GM12891 (cell line): ENCODE data around the gene VTI1A.
"Not testable (repeated sequence)": the region's sequence is repeated elsewhere in the genome, so short reads cannot be mapped to it uniquely, and the experiment has no call there.

ENCODE experiments used
- DNase-seq: peaks from one replicate; pipeline ENCODE4 v3.0.0; 2011; ENCODE audit warnings: low spot score; ENCODE audit not compliant: insufficient read length
- FAIRE-seq: peaks from 2 replicates; lab custom pipeline; 2011; peaks lifted over from hg19 to GRCh38; lab: Jason Lieb, UNC
- PAX5 ChIP-seq: IDR thresholded peaks from 2 replicates; pipeline ENCODE4 v1.6.1; 2011; ENCODE audit warnings: low read length, moderate library complexity, mild to moderate bottlenecking; ENCODE audit not compliant: insufficient read depth, severe bottlenecking
- POLR2A ChIP-seq: IDR thresholded peaks from 2 replicates; pipeline ENCODE4 v1.6.1; 2011; ENCODE audit warnings: low read depth, low read length, control low read depth
- POLR2AphosphoS5 ChIP-seq: IDR thresholded peaks from 2 replicates; pipeline ENCODE4 v1.6.1; 2011; ENCODE audit warnings: low read depth, low read length, control low read depth
- POU2F2 ChIP-seq: IDR thresholded peaks from 2 replicates; pipeline ENCODE4 v1.6.1; 2011; ENCODE audit warnings: low read depth, mild to moderate bottlenecking, control low read depth, low read length, moderate library complexity
- SPI1 ChIP-seq: IDR thresholded peaks from 2 replicates; pipeline ENCODE4 v1.6.1; 2011; ENCODE audit warnings: low read depth, low read length, control low read depth
- TAF1 ChIP-seq: IDR thresholded peaks from 2 replicates; pipeline ENCODE4 v1.6.1; 2011; ENCODE audit warnings: low read depth, low read length, control low read depth

VTI1A gene

DNA sequence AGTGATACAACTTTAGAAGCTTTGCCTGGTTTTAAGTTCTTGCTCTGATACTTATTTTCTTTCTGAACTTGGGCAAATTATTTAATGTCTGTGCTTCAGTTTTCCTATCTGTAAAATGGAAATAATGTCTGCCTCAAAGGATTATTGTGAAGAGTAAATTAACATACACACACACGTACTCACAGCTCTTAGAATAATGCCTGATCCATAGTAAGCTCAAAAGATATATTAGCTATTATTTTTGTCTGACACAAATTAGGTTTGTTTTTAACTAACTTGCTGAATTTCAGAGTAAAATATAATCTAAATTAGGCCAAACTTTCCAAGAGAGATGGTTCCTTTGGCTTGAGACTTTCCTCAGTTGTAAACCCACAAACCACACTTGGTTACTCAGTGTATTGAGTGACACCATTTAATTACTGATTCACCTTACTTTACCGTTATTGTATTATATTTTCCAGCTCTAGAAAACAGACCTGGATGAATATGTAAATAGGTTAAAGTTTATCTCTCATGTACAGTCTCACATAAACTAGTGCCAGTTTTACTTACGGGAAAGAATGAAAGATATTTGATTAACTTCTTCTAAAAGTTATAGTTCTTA lies 50.4 kb downstream of the VTI1A start:
- FAIRE-seq (no peak), DNase-seq (no peak)
- TF ChIP-seq PAX5 (no peak), SPI1 (no peak), POLR2A (no peak)

DNA sequence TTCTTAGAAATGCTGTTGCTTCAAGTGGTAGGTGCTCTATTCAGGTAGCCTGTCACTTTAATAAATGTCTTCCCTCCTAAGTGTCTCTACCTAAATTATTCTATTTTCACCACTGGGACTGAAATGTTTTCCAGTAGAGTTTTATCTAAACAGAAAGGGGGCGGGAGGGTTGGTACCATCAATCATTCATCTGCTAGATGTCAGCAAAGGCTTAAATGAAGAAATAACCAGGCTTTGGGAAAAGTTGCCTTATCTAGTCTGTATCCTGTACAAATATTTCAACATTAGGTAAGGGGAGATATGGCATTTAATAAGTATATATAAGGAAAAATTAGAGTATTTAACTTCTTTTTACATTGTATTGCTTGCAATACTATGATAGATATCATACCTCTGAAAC lies 51.8 kb downstream of the VTI1A start:
- DNase-seq = no peak
- TF ChIP-seq POU2F2 = no peak
- TF ChIP-seq PAX5 = no peak
- TF ChIP-seq POLR2AphosphoS5 = no peak
- no peak for TF ChIP-seq SPI1
- no peak for TF ChIP-seq TAF1
- TF ChIP-seq POLR2A = no peak
- FAIRE-seq = no peak

DNA sequence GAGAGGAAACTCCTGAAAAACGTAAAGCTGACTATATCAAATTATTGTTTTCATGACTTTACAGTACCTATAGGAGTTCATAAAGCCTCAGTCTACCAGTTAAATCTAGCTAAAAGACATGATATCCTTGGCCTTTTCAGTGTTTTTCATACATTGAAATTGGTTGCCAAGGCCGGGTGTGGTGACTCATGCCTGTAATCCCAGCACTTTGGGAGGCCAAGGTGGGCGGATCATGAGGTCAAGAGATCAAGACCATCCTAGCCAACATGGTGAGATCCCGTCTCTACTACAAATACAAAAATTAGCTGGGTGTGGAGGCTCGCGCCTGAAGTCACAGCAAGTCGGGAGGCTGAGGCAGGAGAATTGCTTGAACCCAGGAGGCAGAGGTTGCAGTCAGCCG lies 53.0 kb downstream of the VTI1A start:
- not testable (repeated sequence) for FAIRE-seq, DNase-seq

DNA sequence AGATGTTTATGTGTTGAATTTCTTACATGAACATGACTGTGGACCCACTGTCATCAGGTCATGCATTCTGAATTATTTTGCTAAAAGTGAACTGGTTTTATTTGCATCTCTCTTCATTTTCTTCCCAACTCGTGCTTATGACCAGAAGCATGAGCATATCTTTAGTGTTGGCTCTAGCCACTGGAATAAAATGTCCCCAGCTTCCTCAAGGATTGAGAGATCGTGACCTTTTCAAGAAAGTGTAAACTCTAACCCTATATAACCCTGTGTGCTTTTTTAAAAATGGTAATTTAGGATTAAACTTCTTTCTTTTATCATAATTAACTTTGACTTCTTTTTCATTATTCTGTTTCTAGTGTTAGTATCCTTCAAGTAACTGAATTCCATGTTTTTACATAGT lies 55.5 kb downstream of the VTI1A start:
- DNase-seq = no peak
- no peak for FAIRE-seq
- TF ChIP-seq TAF1 (no peak), PAX5 (no peak), POLR2AphosphoS5 (no peak), POU2F2 (no peak), POLR2A (no peak), SPI1 (no peak)

DNA sequence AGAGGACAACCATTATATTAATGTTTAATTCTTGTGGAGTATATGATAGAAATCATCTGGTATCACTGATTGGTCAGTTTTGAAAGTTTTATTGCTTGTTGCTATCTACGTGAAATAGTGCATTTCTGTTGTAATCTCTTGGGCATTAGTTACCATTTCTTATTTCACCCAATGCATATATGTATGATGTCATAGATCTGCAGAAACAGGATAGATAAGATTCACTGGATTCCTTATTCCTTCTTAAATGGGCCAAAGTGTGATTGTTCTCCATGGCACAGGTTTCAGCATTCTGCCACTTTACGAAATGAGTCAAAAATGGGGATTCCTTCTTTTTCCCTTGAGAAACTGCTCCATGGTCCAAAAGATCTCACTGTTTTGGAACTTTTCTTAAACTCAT lies 56.6 kb downstream of the VTI1A start:
- TF ChIP-seq PAX5 (no peak), POLR2AphosphoS5 (no peak), SPI1 (no peak), POLR2A (no peak), TAF1 (no peak), POU2F2 (no peak)
- FAIRE-seq (no peak), DNase-seq (no peak)

DNA sequence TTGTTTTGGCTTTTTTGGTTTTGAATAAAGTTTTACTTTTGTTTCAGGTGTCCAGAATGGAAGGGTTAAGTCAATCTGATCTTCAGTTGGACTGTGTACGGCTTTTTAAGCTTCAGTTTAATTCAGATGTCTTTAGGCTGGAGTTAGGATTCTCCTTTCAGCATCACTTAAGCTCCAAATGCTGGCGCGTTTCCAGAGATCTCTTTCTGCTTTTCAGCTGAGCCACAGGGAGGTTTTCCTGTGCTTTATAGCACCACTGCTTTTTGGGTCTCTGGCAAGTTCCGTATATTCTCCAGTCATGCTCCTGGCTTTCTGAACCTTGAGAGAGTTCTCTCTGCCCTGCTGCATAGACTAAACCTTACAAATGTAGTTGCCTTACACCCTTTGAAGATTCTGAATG lies 60.0 kb downstream of the VTI1A start:
- TF ChIP-seq POU2F2 = no peak
- no peak for TF ChIP-seq POLR2A
- no peak for TF ChIP-seq SPI1
- no peak for TF ChIP-seq POLR2AphosphoS5
- TF ChIP-seq PAX5 = no peak
- TF ChIP-seq TAF1 = no peak
- no peak for FAIRE-seq
- DNase-seq = no peak

DNA sequence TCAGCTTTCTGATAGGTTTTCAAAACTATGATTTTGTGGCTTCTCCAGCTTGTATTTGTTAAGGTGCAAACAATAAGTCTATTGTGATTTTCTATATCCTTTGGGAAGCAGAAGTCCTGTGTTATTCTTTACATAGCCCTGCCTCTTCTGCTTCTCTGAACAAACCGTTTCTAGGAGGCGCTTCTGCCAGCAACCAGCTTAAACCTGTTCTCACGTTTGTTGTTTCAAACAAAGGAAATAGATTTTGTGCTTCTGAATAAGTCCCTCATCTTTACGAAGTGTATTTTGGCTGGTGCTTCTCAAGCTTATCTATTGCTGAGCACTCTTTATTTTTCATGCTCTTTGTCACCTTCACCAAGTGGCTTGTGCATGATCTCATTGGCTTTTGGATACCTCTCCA lies 61.0 kb downstream of the VTI1A start:
- FAIRE-seq (no peak), DNase-seq (no peak)
- TF ChIP-seq PAX5 (no peak), TAF1 (no peak), POLR2A (no peak), POLR2AphosphoS5 (no peak), POU2F2 (no peak), SPI1 (no peak)

DNA sequence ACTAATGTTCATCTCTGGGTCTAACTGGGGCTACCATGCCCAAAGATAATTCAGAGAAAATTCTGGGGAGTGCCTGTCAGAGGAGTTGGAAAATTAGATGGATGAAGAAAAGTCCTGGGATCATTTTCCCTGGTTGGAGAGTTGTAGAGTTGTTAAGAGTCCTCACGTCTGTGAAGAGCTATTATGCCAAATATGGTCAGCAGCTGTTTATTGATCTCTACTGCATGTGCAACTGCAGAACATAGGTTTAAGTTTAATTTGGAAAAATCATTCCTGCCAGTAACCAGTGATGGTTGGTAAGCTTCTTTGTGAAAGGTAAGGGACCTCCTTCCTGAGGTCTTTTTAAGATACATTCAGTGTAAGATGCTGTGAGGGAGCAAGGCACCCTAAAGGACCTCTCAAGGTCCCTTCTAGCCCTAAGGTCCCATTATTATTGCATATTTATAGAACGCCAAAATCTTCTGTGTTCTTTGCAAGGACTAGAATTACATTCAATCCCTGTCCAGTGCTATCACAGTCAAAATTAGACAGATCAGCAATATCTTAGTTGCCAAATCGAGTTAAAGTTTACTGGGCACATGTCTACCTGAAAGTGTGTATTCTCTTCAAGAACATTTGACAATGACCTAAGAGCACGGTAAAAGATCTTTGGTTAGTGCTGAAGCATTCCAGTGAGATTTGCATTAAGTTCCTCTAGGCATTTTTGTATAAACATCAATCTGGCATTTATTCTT lies 62.7 kb downstream of the VTI1A start:
- FAIRE-seq (no peak), DNase-seq (no peak)

DNA sequence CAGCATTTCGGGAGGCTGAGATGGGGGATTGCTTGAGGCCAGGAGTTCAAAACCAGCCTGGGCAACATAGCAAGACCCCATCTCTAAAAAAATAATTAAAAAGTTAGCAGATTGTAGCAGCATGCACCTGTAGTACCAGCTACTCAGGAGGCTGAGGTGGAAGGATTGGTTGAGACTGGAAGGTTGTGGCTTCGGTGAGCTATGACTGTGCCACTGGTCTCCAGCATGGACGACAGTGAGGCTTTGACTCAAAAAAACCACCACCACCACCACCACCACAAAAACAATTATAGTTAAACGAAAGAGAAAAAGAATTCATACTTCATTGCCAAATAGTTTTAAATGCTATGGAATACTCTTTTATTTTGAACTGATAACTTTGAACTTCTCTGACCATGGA lies 63.4 kb downstream of the VTI1A start:
- no peak for TF ChIP-seq POLR2A
- TF ChIP-seq POU2F2 = no peak
- TF ChIP-seq PAX5 = no peak
- TF ChIP-seq POLR2AphosphoS5 = no peak
- TF ChIP-seq SPI1 = no peak
- no peak for TF ChIP-seq TAF1
- FAIRE-seq (no peak), DNase-seq (no peak)

More for the DNA sequence above, 62.7 kb downstream of the VTI1A start:
- TF ChIP-seq SPI1 = no peak
- no peak for TF ChIP-seq POLR2AphosphoS5
- no peak for TF ChIP-seq TAF1
- no peak for TF ChIP-seq POLR2A
- no peak for TF ChIP-seq PAX5
- TF ChIP-seq POU2F2 = no peak

DNA sequence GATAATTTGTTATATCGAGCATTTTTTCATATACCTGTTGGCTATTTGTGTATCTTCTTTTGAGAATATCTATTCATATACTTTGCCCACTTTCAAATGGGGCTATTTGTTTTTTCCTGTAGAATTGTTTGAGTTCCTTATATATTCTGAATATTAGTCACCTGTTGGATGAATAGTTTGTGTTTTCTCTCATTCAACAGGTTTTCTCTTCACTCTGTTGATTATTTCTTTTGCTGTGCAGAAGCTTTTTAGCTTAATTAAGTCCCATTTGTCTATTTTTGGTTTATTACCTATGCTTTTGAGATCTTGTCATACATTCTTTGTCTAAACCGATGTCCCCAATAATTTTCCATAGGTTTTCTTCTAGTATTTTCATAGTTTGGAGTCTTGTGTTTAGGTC lies 65.3 kb downstream of the VTI1A start:
- no peak for DNase-seq
- no peak for FAIRE-seq
- TF ChIP-seq POLR2AphosphoS5 (no peak), PAX5 (no peak), TAF1 (no peak), POLR2A (no peak), POU2F2 (no peak), SPI1 (no peak)
